Skeletal muscle tissue (tissue), 4 donors: ENCODE data around the gene ADCY9. TPM values are rescaled to one million over a fixed set of nuclear protein-coding genes. Genes with fewer than 3 reads are reported as not detected.
A peak's percentile ranks its signal among the peaks of the same experiment; 100 is the strongest.
"Not testable (repeated sequence)": the region's sequence is repeated elsewhere in the genome, so short reads cannot be mapped to it uniquely, and the experiment has no call there.

ENCODE experiments used
- H3K27ac ChIP-seq: one replicate; pipeline ENCODE4 v1.7.0; 2013; ENCODE audit warnings: mild to moderate bottlenecking, low read depth, low read length, inconsistent platforms
- H3K27me3 ChIP-seq, 3 donors: one replicate each; pipeline ENCODE4 v1.7.0; 2013; ENCODE audit warnings: low read length in 3 of 3; ENCODE audit not compliant: control insufficient read depth in 3 of 3, insufficient read depth in 3 of 3
- H3K36me3 ChIP-seq, 3 donors: one replicate each; pipeline ENCODE4 v1.7.0; 2013; ENCODE audit warnings: low read length in 3 of 3; ENCODE audit not compliant: control insufficient read depth in 3 of 3, insufficient read depth in 3 of 3
- H3K4me1 ChIP-seq, 3 donors: one replicate each; pipeline ENCODE4 v1.7.0; 2013; ENCODE audit warnings: low read length in 3 of 3, mild to moderate bottlenecking in 3 of 3; ENCODE audit not compliant: control insufficient read depth in 3 of 3, insufficient read depth in 3 of 3
- H3K4me3 ChIP-seq, 3 donors: one replicate each; pipeline ENCODE4 v1.7.0; 2013; ENCODE audit warnings: low read length in 3 of 3
- H3K9ac ChIP-seq, 3 donors: one replicate each; pipeline ENCODE4 v1.7.0; 2013; ENCODE audit warnings: low read length in 3 of 3, mild to moderate bottlenecking in 3 of 3, moderate library complexity in 2 of 3, low read depth in 1 of 3
- H3K9me3 ChIP-seq, 3 donors: one replicate each; pipeline ENCODE4 v1.7.0; 2013; ENCODE audit warnings: low read length in 3 of 3; ENCODE audit not compliant: control insufficient read depth in 3 of 3
- total RNA-seq: library from RNA; depleted of rRNA; stranded (reverse); fragments of >200 nt; gene quantifications from one replicate; pipeline ENCODE4 v1.2.3, GENCODE V29; 2014
- donor health status: Osteomylitis.

ADCY9 gene
- total RNA-seq, 1 donor from 2014 or later, result 8.9 TPM

DNA sequence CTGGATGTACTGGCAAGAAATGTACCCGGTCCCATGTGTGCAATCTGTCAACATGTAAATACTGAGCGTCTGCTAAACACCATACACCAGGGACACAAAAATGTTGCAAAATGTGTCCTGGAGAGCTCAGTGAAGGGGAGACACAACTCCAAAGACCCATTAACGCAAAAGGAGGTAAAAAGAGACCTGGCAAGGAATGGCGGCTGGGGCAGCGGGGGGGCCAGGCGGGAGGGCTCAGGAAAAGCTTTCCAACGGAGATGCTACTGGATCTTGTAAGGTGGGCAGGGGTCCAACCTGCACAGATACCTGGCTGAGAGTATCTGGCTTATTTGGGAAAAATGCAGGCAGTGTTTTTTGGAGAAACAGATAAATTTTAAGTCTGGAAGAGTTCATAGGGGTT, 40.7 kb downstream of the ADCY9 start:
- H3K27ac ChIP-seq, result no peak overlapping the region
- H3K27me3 ChIP-seq, result no peaks in the 10 kb centered on the region
- no peaks in the 10 kb centered on the region for H3K9me3 ChIP-seq
- no peak overlapping the region for H3K4me3 ChIP-seq
- peaks cover 2 to 8% (median 4%) of the 10 kb centered on the region in 3 donors for H3K4me1 ChIP-seq
- no peaks in the 10 kb centered on the region for H3K36me3 ChIP-seq
- H3K9ac ChIP-seq, result no peak overlapping the region

- H3K4me3 ChIP-seq, H3K4me1 ChIP-seq, H3K27me3 ChIP-seq, H3K27ac ChIP-seq, H3K9me3 ChIP-seq, H3K9ac ChIP-seq, H3K36me3 ChIP-seq: not testable (repeated sequence)
These were observed 43.1 kb downstream of the ADCY9 start for GRCh38 chr16:4073150-4073549.

GRCh38 chr16:4071686-4072561, 44.3 kb downstream of the ADCY9 start:
- Histone ChIP-seq H3K9ac (no peak overlapping the region), H3K4me3 (no peak overlapping the region), H3K4me1 (peaks cover 5 to 7% (median 5%) of the 10 kb centered on the region in 3 donors), H3K36me3 (no peaks in the 10 kb centered on the region), H3K27ac (no peak overlapping the region), H3K9me3 (no peaks in the 10 kb centered on the region), H3K27me3 (no peaks in the 10 kb centered on the region)

DNA sequence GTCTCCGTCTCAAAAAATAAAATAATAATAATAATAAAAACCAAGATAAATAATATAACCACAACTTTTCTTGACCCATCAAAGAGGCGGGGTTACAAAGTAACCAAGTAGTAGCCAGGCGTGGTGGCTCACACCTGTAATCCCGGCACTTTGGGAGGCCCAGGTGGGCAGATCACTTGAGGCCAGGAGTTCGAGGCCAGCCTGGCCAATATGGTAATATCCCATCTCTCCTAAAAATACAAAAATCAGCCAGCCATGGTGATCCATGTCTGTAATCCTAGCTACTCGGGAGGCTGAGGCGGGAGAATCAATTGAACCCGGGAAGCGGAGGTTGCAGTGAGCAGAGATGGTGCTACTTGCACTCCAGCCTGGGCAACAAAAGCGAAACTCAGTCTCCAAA, 45.3 kb downstream of the ADCY9 start:
- no peaks in the 10 kb centered on the region for H3K9me3 ChIP-seq
- no peak overlapping the region for H3K9ac ChIP-seq
- no peak overlapping the region for H3K4me3 ChIP-seq
- no peak overlapping the region for H3K27ac ChIP-seq
- no peaks in the 10 kb centered on the region for H3K36me3 ChIP-seq
- H3K4me1 ChIP-seq, result peaks cover 5 to 6% (median 5%) of the 10 kb centered on the region in 3 donors
- no peaks in the 10 kb centered on the region for H3K27me3 ChIP-seq

- H3K9me3 ChIP-seq, result no peaks in the 10 kb centered on the region
- H3K36me3 ChIP-seq, result no peaks in the 10 kb centered on the region
- no peak overlapping the region for H3K27ac ChIP-seq
- no peak overlapping the region for H3K9ac ChIP-seq
- H3K27me3 ChIP-seq, result no peaks in the 10 kb centered on the region
- H3K4me1 ChIP-seq, result peaks cover 5 to 6% (median 5%) of the 10 kb centered on the region in 3 donors
- no peak overlapping the region for H3K4me3 ChIP-seq
These were observed 48.8 kb downstream of the ADCY9 start for GRCh38 chr16:4067262-4068001.

- H3K9ac ChIP-seq, result no peak overlapping the region
- H3K36me3 ChIP-seq, result no peaks in the 10 kb centered on the region
- H3K27ac ChIP-seq, result peak overlapping the region; percentile 20
- H3K4me1 ChIP-seq, result peaks cover 5 to 10% (median 9%) of the 10 kb centered on the region in 3 donors
- peak overlapping the region; percentile 23 to 47 (median 24) for H3K4me3 ChIP-seq
- H3K9me3 ChIP-seq, result no peaks in the 10 kb centered on the region
- no peaks in the 10 kb centered on the region for H3K27me3 ChIP-seq
These were observed 51.3 kb downstream of the ADCY9 start for GRCh38 chr16:4064950-4065352.

DNA sequence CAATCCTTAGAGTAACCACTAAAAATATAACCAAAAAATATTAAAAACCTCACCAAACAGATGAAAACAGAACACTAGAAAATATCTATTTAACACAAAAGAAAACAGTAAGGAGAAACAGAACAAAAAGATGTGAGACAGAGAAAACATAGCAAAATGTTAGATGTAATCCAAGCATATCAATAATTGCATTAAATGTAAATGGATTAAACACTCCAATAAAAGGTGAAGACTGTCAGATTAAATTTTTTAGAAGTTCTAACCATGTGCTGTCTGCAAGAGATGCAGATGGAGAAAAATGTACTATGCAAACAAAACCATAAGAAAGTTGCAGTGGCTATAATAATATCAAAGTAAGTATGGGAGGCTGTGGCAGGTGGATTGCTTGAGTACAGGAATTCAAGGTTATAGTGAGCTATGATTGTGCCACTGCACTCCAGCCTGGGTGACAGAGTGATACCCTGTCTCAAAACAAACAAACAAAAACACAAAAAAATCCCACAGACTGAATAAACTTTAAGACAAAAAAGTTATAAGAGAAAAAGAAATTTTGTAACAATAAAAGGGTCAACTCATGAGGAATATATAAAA, 53.9 kb downstream of the ADCY9 start:
- H3K4me1 ChIP-seq, result peaks cover 0 to 13% (median 11%) of the 10 kb centered on the region in 3 donors
- no peaks in the 10 kb centered on the region for H3K36me3 ChIP-seq
- no peak overlapping the region for H3K4me3 ChIP-seq

GRCh38 chr16:4060823-4061222, 55.4 kb downstream of the ADCY9 start:
- Histone ChIP-seq H3K27me3 (no peaks in the 10 kb centered on the region), H3K4me3 (no peak overlapping the region), H3K27ac (no peak overlapping the region), H3K9me3 (no peaks in the 10 kb centered on the region), H3K9ac (no peak overlapping the region), H3K4me1 (peaks cover 0 to 15% (median 10%) of the 10 kb centered on the region in 3 donors), H3K36me3 (no peaks in the 10 kb centered on the region)

More for the DNA sequence above, 53.9 kb downstream of the ADCY9 start:
- Histone ChIP-seq H3K27me3 (no peaks in the 10 kb centered on the region), H3K9me3 (no peaks in the 10 kb centered on the region), H3K9ac (no peak overlapping the region), H3K27ac (no peak overlapping the region)

DNA sequence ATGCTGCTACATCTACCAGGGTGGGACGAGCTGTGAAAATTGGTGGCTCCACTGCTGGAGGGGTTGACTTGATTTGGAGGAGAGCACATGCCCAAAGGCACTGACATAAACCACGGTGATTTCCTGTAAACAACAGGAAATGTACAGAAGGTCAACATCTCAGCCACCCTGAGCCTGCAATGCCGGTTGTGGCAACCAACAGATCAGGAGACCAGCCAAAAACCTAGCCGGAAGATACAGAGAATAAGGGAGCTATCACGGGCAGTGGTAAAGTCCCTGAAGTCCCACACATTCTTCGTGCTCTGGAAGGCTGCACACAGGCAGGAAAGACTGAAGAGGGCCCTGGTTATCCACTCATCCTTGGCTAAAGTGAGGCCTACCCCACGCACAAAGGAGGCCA, 56.2 kb downstream of the ADCY9 start:
- no peak overlapping the region for H3K9ac ChIP-seq
- no peaks in the 10 kb centered on the region for H3K27me3 ChIP-seq
- no peak overlapping the region for H3K4me3 ChIP-seq
- no peaks in the 10 kb centered on the region for H3K36me3 ChIP-seq
- no peak overlapping the region for H3K27ac ChIP-seq
- no peaks in the 10 kb centered on the region for H3K9me3 ChIP-seq
- H3K4me1 ChIP-seq, result peaks cover 0 to 15% (median 10%) of the 10 kb centered on the region in 3 donors

DNA sequence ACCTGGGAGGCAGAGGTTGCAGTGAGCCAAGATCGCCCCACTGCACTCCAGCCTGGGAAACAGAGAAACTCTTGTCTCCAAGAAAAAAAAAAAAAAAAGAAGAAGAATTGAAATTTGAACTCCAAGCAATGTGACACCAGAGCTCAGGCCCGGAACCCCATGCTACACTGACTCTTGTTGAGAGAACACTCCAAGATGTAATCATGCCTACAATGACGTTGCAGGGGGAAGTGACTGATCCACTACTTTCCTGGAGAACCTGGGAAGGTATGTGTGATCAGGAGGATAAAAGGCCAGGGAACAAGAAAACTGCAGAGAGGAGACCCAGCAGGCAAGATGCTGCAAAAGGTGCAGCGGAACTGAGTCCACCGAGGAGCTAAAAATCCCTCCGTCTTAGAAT, 57.9 kb downstream of the ADCY9 start:
- H3K4me3 ChIP-seq, result no peak overlapping the region
- H3K36me3 ChIP-seq, result no peaks in the 10 kb centered on the region
- H3K9ac ChIP-seq, result no peak overlapping the region
- H3K27ac ChIP-seq, result no peak overlapping the region
- peaks cover 6 to 20% (median 15%) of the 10 kb centered on the region in 3 donors for H3K4me1 ChIP-seq
- no peaks in the 10 kb centered on the region for H3K27me3 ChIP-seq
- no peaks in the 10 kb centered on the region for H3K9me3 ChIP-seq
